GM18873 (cell line): ENCODE data around the gene COL6A1.
"Not testable (repeated sequence)": the region's sequence is repeated elsewhere in the genome, so short reads cannot be mapped to it uniquely, and the experiment has no call there.

Experiments used
- ATAC-seq: cut with Tn5 transposase; IDR thresholded peaks from one replicate; pipeline ENCODE4 v1.9.1; 2021; ENCODE audit warnings: mild to moderate bottlenecking, moderate library complexity, moderate number of reproducible peaks; ENCODE audit not compliant: unreplicated experiment, low FRiP score

Gene COL6A1

DNA sequence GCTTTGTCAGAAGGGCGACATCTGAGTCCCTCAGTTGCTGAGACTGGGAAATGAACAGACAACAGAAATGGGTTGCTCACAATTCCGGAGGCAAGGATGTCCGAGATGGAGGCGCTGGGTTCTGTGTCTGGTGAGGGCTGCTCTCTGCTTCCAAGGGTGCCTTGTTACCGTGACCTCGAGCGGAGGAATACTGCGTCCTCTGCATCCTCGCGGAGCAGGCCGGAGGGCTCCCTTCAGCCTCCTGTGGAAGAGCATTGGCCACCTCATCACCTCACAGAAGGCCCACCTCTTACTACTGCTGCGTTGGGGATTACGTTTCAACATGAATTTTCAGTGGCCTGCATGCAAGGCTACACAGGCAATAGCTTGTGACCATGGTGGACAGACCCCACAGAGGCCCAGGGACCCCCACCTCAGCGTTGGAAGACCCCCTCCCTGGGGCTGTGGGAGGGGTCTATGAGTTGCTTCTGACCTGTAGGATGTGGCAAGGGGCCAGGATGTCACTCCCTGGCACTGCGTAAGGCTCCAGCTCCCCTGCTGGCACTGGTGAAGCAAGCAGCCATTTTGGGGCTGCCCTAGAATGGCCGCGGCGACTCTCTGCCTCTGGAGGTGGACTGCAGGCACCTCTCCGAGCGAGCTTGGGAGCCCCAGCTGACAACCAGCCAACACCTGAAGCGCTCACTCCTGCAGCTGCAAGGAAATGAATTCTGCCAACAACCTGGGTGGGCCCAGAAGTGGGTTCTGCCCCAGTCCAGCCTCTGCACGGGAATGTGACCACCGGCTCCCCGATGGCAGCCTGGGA is 36.3 kb upstream of the COL6A1 start:
- ATAC-seq, result no peak

DNA sequence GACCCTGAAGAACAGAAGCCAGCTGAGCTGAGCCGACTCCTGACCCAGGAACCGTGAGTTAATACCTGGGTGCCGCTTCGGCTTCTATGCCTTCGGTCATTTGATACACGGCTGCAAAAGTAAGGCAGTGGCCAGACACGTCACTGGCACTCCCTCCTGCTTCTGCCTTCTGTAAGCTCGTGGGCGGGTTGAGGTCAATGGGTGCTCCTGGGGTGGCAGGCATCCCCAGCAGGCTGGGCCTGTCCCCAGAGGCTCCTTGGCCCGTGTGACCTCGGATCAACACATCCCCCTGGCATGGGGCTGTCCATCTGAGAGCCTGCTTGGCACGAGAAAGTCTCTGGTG is 35.7 kb upstream of the COL6A1 start:
- no peak for ATAC-seq

GRCh38 chr21:45947296-45947695 is 34.3 kb upstream of the COL6A1 start:
- no peak for ATAC-seq

- no peak for ATAC-seq
Measured at GRCh38 chr21:45947716-45948255, 33.8 kb upstream of the COL6A1 start.

DNA sequence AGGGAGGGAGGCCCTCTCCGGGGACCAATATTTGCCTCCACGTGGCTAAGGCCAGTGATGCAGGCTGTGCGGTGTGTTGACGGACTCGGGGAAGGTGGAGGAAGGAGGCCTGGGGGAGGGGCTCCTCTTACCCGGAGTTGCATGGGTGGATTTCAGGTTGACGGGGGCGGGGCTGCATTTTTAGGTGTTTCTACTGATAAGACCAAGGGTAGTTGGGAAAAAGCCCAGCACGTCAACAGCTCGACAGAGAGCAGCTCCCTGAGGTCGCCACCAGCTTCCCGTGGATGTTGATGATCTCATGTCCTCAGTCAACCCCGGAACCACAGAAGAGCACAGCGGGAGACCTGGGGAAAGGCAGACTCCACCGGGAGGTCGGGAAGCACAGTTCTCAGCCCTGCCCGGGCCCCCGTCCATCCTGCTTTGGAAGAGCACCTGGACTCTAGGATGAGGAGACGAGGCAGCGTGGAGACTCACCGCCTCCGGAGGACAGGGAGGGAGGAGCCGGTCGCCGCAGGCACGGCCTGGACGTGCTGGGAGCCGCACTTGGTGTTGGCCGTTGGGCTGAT is 32.9 kb upstream of the COL6A1 start:
- no peak for ATAC-seq

- ATAC-seq, result no peak
Measured at GRCh38 chr21:45949928-45950739, 31.4 kb upstream of the COL6A1 start.

- no peak for ATAC-seq
Measured at GRCh38 chr21:45950740-45951515, 30.6 kb upstream of the COL6A1 start.

DNA sequence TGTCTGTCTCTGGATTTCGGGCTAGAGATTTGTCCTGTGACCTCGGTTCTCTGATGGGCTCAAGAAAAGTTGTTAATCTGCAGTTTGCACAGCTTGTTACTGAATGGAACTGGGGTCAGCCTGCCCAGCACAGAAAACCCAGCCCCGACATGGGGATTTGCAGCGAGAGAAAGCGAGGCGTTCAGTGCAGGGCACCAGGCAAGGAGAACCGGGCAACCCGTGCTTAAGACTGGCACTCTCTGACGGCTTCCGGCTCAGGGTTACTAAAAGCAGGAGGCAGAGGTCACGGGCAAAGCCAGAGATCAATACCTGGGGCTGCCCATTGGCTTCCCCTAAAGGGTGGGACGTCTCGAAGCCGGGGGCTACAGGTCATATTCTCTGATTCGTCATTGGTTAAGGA is 29.9 kb upstream of the COL6A1 start:
- ATAC-seq, result no peak

GRCh38 chr21:45952527-45952926 is 29.0 kb upstream of the COL6A1 start:
- ATAC-seq, result not testable (repeated sequence)

DNA sequence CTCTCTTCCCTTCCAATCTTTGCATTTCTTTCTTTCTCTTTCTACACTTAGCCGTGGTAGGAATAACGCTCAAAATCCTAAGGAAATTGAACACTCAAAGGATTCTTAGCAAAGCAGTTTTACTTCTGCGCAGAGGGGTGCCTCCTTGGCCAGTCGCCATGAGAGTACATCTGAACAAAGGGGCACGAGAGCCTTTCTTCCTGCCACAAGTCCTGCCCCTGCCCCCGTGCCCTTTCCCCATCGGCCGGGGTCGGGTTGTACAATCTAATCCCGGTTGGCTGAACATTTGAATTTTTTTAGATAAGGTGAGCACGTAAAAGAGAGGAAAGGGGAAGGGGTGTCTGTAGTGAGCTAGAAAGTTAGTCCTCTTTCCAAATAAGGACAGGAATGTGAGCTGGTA is 28.6 kb upstream of the COL6A1 start:
- no peak for ATAC-seq

DNA sequence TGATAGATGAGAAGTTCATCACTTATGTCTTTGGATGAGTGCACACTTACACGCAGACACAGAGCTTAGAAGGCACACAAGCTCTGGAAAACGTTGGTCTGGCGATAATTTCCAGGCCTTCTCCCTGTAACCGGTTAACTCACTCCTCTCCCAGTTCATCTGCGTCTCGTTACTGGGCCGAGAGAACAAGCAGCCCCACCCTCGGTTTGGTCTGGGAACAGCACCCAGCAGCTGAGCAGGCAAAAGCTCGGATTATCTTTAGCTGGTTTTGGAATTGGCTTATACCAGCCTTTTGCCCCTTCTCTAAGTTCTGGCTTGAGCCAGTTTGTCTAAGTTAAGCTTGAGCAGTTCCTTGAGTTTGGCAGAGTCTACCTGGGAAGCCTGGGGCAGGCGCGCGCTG is 27.3 kb upstream of the COL6A1 start:
- no peak for ATAC-seq

DNA sequence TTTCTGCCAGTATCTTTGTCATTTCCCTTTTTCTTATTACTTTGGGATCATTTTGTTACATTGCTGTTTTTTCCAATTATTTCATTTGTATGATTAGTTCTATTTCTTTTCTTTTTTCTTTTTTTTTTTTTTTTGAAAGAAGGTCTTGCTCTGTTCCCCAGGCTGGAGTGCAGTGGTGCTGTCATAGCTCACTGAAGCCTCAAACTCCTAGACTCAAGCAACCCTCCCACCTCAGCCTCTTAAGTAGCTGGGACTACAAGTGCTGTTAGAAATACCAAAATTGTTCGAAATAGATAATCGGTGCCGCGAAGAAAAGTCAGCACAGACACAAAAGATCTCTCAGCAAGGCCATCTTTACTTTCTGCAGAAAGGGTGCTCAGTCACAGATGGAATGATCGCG is 26.6 kb upstream of the COL6A1 start:
- no peak for ATAC-seq

DNA sequence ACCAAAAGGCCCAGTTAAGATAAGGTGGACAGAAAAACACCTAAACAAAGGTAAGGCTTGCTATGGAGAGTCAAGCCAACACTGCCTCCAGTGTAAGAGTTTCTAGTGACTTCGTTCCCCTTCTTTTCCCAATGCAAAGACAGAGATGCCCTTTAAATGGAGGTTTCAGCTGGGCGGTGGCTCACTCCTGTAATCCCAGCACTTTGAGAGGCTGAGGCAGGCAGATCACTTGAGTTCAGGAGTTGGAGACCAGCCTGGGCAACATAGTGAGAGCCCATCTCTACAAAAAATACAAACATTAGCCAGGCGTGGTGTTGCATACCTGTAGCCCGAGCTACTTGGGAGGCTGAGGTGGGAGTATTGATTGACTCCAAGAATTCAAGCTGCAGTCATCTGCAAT is 24.0 kb upstream of the COL6A1 start:
- no peak for ATAC-seq

DNA sequence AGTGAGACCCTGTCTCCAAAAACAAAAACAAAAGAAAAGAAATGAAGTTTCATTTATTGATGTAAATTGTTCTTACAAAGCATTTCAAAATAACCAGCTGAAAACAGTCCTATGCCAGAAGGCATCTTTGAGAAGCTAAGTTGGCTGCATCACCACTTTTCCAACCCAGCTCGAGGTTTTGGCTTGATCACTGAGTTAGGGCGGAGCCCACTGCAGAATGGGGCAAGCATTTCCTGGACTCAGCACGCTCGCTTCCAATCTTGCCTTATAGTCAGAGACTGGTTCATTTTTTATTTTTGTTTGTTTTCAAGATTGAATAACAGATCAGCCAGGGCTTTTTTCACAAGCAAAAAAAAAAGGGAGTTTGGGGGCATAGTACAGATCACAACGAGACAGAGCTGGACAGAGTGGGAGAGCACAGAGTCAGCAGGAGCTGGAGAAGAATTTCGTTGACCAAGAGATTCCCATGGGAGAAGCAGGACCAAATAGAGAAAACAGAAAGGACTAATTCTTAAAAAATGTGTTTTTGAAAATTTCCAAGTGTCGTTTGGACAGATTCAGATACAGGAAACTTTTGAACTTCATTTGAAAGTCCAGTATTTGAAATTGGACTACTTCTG is 23.5 kb upstream of the COL6A1 start:
- ATAC-seq, result no peak

DNA sequence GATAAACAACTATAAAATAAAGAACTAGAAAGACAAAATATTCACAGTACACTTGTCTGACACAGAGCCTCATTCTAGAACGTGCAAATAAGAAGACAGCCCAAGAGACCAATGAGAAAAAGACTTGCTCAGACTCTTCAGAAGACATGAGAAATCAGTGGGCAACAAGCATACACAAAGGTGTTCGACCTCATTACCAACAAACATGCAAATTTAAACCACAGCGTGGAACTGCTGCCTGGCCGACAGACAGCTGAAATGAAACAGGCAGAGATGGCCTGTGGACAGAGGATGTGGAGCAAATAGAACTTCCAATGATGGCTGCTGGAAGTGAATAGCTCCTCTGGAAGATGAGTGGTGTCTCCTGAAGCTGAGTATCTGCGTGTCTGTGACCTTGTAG is 22.4 kb upstream of the COL6A1 start:
- no peak for ATAC-seq

GRCh38 chr21:45959779-45960390 is 21.7 kb upstream of the COL6A1 start:
- ATAC-seq, result no peak

DNA sequence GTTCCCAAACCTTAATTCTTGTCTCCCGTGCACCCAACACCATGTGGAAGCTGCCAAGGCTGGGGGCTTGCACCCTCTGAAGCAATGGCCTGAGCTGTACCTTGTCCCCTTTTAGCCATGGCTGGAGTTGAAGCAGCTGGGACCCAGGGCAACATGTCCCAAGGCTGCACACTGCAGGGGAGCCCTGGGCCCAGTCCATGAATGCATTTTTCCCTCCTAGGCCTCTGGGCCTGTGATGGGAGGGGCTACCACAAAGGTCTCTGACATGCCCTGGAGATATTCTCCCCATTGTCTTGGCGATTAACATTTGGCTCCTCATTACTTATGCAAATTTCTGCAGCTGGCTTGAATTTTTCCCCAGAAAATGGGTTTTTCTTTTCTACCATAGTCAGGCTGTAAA is 20.2 kb upstream of the COL6A1 start:
- ATAC-seq, result not testable (repeated sequence)

- no peak for ATAC-seq
Measured at GRCh38 chr21:45962531-45963231, 18.9 kb upstream of the COL6A1 start.

GRCh38 chr21:45963232-45963570 is 18.4 kb upstream of the COL6A1 start:
- ATAC-seq, result no peak
